NCI-H1105 (cell line): ENCODE results near the gene IRS1.

Source experiments
- DNase-seq: peaks from one replicate; lab custom pipeline; 2025; lab: John Stamatoyannopoulos, UW

Gene IRS1

DNA sequence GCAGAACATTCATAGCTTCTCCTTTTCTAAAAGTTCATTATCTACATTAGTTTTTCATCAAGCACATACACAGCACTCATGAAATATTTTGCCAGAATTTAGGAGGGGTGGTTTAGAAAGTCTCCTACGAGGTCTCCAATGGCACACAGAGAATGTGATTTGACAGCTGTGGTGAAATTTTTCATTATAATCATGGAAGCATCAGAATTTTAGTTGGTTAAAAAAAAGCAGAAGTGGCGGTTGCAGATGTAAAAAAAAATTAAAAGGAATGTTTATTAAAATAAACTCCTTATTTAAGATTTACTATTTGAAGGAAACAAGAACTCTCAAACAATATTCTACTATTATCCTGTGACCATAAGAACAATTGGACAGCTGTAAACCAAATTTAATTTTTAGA, 25.4 kb upstream of the IRS1 start:
- no peak for DNase-seq

DNA sequence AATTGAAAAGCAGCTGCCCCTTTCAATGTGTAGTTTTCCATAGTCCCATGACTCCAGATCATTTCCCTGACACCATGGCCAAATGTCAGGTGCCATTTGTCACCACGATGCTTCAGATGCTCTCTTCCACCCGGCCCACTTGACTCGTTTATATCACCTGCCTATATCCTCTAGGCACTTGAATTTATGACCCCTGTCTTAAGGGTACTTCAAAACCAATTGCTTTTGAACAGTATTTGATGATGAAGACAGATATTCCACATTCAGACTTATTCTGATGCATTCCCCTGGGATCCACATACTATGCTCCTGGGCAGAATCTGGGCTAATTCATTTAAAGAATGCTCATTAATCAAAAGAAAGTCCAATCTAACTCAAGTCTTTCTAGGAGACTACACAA, 19.3 kb upstream of the IRS1 start:
- DNase-seq: peak; percentile 59

DNA sequence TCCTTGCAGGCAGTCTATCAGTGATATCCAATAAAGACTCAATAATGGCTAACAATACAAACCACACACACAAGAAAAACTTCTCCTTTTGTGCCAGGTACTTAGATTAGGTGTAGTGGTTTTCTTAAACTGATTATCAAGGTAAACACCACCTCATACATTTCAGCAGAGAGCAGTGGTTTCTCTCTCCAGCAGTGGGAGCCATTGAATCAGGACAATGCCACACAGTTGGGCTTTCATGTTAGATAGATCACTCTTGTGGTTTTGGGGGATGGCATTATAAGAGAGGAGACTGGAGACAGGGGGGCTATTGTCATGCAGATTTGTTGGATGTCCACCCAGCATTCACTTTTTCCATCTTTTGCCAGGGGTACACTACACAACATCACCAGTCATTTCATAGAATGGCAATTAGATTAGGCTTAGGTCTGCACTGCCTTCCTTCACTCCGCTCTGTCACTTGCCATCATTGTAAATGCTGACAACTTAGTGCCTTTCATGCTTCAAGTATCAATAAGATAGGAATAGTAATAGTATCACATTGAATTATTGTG, 13.6 kb upstream of the IRS1 start:
- DNase-seq: no peak

DNA sequence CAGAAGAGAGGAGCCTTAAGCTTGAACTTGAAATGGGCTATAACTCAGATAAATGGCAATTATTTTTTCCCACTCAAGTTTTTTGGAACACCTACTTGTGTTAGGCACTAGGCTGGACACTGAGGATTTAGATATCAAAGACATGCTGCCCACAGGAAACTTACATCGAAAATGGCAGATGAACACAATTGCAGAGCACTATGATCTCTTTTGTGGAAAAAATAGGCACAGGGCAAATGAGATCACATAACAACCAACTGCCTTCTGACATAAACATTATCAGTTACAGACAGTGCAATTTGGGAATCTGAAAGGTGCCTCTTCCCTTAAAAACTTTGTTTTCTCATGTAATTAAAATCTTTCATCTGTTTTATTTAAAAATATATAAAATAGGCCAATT, 3.8 kb upstream of the IRS1 start:
- DNase-seq: no peak

DNA sequence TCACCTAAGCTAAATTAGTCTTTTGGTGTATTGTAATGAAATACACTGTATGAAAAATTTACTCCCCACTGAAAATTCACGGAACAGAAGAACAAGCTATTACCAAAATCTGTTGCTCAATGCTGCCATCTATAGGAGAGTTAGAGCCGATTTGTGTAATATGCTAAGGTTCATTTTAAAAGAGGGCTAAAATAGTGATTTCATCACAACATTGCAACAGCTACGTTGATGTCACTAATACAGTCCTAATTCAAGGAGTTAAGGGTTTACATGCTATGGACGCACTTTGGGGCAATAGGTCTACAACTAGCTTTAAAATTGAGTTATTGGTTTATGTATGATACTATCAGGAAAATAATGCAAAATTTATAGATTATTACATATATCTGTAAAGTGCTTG, 3.0 kb upstream of the IRS1 start:
- DNase-seq: peak; percentile 35

DNA sequence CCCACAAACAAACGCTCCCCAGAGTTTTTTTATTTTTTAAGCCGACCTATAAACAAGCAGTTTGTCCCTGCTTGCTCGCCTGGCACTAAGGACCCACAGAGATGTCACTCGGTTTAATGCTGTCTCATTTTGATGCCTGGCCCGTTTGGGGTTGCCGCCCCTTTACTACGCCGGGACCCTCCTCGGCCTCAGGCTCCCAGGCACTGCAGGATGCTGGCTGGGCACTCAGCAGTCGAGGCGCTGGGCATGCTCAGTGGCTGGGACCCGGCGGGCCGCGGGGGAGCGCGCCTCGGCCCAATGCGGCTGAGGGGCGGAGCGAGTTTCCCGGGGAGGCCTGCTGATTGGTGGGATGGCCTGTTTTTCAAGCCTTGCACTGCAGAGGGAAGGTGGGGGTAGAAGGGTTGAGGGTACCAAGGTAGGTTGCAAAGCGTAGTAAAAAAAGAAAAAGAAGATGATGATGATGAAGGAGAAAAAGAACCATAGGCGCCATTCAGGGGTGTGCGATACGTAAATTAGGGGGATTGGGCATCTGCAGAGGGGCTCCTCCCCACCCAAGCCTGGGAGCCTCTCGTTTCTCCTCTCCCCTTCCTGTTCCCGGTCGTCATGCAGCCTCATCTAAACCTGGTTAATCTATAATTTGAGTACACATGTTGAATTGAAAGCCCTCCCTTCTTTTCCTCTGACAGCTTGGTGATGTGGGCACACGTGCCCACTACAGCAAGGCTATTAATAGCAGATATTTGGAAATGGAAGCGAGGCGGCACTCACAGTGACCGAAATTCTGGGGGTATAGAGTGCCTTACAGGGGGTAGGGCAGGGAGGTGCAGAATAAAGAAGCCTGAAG, 1.5 kb upstream of the IRS1 start:
- peak; percentile 59 for DNase-seq

DNA sequence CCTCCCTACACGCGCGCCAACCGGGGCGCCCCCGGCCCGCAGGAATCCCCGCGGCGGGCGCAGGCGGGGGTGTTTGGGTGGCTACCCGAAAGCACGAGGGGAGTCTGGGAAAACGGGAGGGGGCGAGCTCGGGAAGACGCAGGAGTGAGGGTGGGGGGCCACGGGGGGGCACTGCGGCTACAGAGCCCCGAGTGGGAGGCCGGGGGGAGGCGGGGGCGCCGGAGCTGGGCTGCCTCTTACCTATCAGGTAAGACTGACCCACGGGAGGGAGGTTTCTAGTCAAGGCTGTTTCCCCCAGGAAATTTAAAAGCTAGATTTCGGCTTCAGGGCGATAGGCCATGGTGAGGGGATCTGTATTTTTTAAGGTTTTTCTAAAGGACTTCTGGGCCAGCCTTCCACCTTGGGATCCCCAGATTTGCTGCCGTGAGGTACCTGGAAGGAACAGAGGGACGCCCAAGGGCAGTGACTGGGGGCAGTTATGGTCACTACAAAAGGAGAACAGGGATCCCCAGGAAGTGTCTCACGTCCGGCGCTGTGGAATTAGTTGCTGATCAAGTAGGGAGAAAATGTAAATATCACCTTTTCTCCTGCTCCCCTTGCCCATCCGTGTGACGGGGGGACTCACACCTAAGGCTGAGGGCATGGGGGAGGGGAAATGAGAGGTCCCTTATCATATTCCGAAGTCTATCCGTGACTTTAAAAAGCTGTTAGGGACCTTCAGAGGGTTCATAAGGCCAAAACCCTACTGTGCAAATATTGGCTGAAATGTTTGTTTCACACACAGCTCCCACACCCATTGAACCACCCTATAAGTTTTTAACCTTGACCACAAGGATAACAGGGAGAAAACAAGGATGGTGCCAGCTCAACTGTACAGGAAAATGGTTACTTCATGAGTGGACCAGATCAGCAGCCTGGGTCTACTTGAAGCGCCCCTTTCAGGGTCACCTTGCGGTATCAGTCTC, 638 bp upstream of the IRS1 start:
- no peak for DNase-seq

DNA sequence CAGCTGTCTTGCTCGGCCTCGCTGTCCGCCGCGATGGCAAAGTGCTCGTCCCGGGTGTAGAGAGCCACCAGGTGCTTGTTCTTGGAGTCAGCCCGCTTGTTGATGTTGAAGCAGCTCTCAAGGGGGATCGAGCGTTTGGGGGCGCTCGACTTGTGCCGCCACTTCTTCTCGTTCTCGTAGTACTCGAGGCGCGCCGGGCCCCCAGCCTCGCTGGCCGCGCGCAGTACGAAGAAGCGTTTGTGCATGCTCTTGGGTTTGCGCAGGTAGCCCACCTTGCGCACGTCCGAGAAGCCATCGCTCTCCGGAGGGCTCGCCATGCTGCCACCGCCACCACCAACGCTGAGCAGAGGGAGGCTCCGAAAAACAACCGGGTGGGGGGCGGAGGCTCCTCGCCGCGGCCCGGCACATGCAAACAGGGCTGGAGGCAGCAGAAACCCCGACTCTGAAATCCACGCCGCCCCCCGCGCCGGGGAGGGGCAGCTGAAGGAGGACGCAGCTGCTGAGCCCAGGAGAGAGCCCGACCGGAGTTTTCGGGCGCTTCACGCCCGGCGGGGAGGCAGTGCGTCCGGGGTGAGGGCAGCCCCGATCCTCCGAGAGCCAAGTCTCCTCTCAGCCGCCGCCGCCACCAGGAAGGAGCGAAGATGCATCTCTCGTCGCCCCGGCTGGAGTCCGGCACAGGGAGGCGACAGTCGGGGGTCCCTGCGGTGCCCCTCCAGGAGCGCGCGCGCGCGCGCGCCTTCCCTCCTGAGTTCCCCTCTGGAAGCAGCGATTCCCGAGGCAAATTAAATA, 1.0 kb downstream of the IRS1 start:
- DNase-seq: peak; percentile 30

DNA sequence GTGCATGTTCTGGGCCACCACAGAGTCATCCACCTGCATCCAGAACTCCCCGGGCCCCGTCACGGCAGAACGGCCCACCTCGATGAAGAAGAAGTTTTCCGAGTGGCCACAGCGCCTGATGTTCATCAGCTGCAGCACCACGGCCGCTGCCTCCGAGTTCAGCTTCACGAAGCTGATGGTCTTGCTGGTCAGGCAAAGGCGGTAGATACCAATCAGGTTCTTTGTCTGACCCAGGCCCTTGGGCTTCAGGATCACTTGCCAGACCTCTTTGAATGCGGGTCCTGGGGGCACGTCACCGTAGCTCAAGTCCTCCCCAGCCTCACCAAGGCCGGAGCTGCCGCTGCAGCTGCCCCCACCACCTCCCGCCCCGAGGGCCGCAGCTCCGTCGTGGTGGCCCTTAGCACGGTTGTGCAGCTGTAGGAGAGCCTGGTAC, 1.6 kb downstream of the IRS1 start:
- DNase-seq: no peak

DNA sequence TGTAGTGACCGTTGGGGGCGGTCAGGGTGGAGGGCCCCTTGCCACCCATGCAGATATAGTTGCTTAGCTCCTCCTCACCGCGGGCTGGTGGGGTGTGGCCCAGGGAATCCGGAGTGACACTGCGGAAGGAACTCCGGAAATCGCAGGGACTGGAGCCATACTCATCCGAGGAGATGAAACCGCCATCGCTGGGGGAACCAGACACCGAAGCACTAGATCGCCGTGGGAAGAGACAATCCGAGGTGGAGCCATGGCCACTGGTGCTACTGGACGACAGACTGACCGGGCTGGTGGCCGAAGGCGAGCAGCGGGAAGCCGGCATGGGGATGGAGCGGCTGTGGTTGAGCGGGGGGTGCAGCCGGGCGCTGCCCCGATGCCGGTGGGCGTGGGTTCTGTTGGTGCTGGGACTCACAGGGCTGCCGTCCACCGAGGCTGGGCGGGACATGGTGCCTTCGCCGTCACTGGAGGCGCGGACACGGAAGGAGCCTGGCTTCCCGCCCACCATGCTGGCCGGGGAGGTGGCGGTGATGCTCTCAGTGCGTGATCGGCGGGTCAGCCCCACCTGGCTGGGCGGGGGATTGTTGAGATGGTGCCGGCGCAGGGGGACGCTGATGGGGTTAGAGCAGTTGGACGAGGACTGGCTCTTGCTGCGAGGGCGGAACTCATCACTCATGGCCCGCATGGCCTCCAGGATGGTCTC, 2.2 kb downstream of the IRS1 start:
- DNase-seq: no peak

DNA sequence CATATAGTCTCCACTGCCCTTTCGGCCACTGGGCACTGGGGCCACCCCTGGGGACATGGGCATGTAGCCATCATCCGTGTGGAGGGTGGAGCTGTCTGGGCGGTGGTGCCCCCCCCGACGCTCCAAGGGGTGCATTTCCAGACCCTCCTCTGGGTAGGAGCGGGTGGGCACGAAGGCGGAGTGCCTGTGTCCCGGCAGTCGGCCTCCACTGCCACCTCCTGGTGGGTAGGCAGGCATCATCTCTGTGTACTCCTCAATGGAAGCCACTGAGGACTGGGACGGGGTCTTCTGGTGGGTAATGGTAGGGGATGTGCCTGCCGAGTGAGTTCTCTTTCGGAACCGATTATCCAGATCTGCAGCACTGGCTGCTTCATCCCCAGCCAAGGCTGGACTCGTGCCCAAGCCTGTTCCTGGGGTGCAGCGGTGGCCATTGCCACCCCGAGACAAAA, 2.8 kb downstream of the IRS1 start:
- no peak for DNase-seq

DNA sequence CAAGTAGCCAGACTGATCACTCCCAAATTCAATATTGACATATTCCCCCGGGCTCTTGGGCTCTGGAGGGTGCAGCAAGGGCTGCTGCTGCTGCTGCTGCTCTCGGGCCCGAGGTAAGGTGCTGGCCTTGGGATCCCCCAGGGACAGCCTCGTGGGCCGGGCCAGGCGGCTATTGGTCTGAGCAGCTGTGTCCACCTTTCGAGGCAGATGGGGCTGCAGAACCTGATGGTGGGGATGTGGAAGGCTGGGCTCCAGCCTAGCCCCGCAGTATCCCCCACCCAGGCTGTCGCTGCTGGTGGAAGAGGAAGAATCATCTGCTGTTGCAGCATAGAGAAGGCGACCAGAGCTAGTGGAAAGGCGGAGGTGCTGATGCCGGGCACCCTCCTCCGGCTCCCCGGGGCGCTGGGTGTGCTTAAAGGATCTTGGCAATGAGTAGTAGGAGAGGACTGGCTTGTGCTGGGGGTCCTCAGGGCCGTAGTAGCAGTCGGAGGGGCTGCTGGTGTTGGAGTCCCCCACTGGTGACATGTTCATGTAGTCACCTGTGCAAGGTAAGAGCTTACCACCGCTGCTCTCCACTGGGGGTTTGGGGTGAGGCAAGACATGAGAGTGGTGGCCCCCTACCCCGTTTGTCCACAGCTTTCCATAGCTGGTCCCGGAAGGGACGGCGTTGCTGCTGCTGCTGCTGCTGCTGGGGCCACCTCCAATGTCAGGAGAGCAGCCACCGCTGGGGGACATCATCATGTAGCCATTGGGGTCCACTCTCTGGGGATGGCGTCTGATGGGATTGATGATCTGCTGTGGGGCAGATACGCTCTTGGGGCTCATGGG, 3.4 kb downstream of the IRS1 start:
- DNase-seq: no peak

DNA sequence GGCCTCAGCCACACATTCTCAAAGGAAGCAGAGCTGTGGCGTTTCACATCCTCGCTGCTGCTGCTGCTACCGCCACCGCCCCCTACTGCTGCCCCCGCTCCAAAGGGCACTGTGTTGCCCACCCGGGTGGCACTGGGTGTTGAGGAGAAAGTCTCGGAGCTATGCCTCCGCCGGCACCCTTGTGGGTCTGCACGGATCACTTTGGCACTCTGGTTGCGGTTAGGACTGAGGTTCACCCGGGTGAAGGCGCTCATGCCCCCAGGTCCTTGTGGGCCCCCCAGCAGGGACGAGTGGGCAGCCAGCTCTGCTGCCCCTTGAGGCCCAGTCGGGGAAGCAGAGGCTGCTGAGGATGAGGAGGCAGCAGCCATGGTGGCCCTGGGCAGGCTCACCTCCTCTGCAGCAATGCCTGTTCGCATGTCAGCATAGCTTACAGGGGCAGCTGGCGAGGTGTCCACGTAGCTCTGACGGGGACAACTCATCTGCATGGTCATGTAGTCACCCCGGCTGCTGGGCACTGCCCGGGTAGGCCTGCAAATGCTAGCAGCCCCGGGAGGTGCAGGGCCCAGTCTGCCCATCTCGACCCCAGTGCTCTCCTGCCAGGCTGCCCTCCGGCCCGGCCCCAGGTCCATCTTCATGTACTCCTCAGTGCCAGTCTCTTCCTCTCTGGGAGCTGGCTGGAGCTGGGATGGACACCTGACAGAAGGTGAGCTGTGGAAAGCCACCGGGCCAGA, 4.2 kb downstream of the IRS1 start:
- DNase-seq: no peak

DNA sequence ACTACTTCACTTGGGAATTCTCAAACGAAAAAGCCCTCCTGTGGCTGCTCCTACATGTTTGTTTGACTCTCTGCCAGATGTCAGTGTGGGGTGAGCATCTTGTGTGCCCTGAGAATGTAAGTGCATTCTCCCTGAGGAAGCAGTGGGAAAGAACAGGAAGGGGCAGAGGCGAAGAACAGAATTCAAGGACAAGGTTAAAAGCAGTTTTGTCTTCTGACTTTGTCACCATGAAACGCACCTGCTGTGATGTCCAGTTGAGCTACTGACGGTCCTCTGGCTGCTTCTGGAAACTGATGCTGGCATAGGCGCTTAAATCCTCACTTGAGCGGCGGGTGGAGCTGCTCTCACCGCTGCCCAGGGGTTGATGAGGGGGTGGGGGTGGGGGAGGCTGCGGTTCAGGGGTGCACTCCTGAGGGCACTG, 4.9 kb downstream of the IRS1 start:
- DNase-seq: no peak

DNA sequence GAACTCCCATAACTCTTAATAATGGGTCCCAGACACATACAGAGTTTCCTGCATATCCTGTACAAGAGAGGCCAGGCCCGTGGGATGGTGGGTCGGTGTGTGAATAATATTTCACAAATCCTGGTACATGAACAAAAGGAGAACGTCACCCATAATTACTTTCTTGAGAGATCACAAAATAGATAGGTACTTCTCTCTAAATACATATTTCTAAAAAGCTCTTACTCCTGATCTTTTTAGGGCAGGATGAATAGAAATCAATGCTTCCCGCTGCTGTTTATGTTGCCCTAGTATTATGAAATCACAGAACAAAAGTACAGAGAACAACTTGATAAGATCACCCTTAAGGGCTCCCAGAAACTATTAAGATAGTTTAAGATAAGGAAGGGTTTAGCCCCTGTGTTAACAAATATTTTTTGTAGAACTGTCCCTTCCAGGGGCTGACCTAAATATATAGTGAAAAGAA, 5.4 kb downstream of the IRS1 start:
- DNase-seq: no peak

DNA sequence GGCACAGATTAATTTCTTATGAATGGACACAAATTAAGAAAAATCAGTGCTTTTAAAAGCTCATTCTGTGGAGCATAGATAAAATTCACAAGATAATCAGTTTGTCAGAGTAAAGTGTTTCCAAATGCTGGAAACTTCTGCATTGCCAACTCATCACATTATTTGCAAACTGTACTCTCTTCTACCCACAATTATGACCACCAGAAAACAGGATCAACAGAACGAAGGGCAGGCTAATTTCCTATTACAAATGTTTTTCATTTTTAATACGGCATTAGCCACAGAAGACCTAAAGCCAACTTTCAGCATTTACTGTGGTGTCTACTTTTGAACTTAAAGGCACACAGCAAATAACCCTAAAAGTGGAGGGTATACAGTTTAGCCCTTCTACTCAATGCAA, 6.0 kb downstream of the IRS1 start:
- no peak for DNase-seq

DNA sequence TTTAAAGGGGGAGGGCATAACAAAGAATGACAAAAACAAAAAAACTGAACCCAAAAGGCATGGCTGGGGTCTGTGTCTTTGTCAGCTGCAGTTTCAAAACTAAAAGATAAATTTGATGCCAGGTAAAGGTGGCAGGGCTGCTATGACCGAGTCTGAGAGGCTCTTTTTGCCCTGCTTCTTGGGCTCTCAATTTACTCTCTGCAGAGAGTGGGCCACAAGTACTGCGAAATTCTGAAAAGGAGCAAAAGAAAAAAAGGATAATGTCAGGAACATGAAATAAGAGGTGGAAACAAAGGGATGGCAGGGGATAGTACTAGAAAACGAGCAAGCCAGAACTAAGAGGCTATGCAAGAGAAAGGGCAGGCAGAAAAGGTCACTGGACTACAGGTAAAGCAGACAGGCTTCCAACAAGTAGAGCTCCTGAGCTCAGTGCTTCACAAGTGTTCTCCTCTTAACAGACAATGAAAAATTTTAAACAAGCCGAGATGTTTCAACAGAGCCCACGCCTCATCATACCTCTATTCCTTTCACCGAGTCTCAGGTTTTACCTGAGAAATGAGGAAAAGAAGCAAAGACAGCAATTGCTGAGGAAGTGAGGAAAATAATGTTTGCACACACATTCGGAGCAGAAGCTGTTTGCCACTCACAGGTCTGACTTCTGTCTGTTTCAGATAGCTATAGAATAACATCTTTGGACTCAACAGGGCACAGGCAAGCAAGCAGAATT, 7.3 kb downstream of the IRS1 start:
- DNase-seq: no peak

DNA sequence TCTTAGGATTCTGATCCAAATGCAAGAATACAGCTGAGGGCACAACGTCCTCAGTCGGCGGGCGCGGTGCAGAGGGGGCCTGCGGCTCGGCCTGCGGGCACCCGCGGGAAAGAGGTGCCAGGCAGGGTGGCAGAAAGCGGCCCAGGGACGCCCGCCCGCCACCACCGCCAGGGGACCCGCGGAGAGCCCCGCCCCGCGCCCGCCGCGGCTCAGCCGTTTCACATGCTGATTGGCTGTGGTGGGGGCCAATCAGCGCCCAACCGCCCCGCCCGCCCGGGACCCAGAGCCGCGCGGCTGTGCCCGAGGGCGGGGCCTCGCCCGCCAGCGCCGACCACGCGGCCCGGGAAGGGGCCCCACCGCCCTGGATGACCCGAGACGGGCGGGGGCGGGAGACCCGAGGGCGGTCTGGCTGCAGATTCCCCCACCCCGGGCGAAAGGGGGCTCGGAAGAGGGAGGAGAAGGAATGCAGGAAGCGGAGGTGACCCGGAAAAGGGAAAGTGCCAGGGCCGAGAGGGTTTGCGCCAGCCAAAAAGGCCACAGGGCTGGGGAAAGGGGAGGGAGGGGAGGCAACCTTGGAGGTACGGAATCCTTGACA, 8.0 kb downstream of the IRS1 start:
- DNase-seq: peak; percentile 80
